HepG2 (cell line): ENCODE results near the gene ZNF157. TPM values are rescaled to one million over a fixed set of nuclear protein-coding genes. Genes with fewer than 3 reads are reported as not detected.

Experiments
- ATAC-seq: fragments of 200-7000 bp; cut with Tn5 transposase; 3 replicates; pipeline ENCODE4 v1.9.1; 2020; ENCODE audit warnings: mild to moderate bottlenecking, moderate library complexity
- BruUV-seq: library from RNA; stranded (reverse); fragments of 400-500 nt; replicated peaks from 2 replicates; lab custom pipeline; 2021; lab: Mats Ljungman, UMichigan
- CTCF ChIA-PET: fragments of 300-600 bp; formaldehyde crosslinking; extraction: SDS; loops from one replicate; lab custom pipeline; 2021; ENCODE audit warnings: low total read pairs, inconsistent platforms, low intra/inter-chr PET ratio; lab: Yijun Ruan, JAX
- POLR2A ChIA-PET: fragments of 350-600 bp; sonication (Branson Sonifier 250); formaldehyde crosslinking; loops from one replicate; lab custom pipeline; 2020; ENCODE audit warnings: antibody characterized with exemption, inconsistent platforms; lab: Yijun Ruan, JAX
- DNase-seq: peaks from one replicate; pipeline ENCODE4 v3.0.0-alpha.2; 2015; ENCODE audit warnings: low spot score
- FAIRE-seq: peaks from 3 replicates; lab custom pipeline; 2011; peaks lifted over from hg19 to GRCh38; lab: Jason Lieb, UNC
- H2AFZ ChIP-seq: one replicate; pipeline ENCODE4 v1.6.1; 2011; ENCODE audit warnings: low read length, inconsistent platforms
- H3K27ac ChIP-seq: fragments of 300-600 bp; 3 replicates; pipeline ENCODE4 v1.8.0; 2011; ENCODE audit warnings: mixed run types, mild to moderate bottlenecking, mixed read lengths, low read length, inconsistent platforms; ENCODE audit not compliant: insufficient read depth; ENCODE audit errors: extremely low read length
- H3K27me3 ChIP-seq, 2 experiments: fragments of 200-600 bp in 1 of 2; 2 replicates in 1 of 2; 3 replicates in 1 of 2; pipeline versions ENCODE4 v1.6.0 to v1.8.0; 2011; ENCODE audit warnings: low read length in 2 of 2, mild to moderate bottlenecking in 2 of 2, moderate library complexity in 2 of 2, inconsistent platforms in 1 of 2; ENCODE audit not compliant: insufficient read depth in 2 of 2, control insufficient read depth in 1 of 2
- H3K36me3 ChIP-seq, 2 experiments: fragments of 200-600 bp in 1 of 2; replicated peaks in 1 of 2; 2 replicates in 1 of 2; 3 replicates in 1 of 2; pipeline versions ENCODE4 v1.5.1 to v1.8.0; 2011; ENCODE audit warnings: low read length in 2 of 2, inconsistent platforms in 1 of 2; ENCODE audit not compliant: insufficient read depth in 2 of 2, control insufficient read depth in 1 of 2
- H3K4me1 ChIP-seq: 2 replicates; pipeline ENCODE4 v1.5.1; 2012; ENCODE audit warnings: low read length, inconsistent platforms; ENCODE audit not compliant: insufficient read depth
- H3K4me2 ChIP-seq: 2 replicates; pipeline ENCODE4 v1.6.0; 2011; ENCODE audit warnings: low read depth, low read length, inconsistent platforms
- H3K4me3 ChIP-seq, 3 experiments: fragments of 200-600 bp in 1 of 3; sonication (generic), shearing (Covaris generic) in 1 of 3; replicated peaks in 1 of 3; 2 replicates each; pipeline ENCODE4 v1.5.1; 2011 to 2016; ENCODE audit warnings: low read length in 3 of 3, inconsistent platforms in 2 of 3, low read depth in 2 of 3, mild to moderate bottlenecking in 2 of 3, control low read depth in 1 of 3, mixed read lengths in 1 of 3; ENCODE audit not compliant: insufficient read depth in 1 of 3
- H3K79me2 ChIP-seq: one replicate; pipeline ENCODE4 v1.6.1; 2011; ENCODE audit warnings: low read length, inconsistent platforms; ENCODE audit not compliant: insufficient read depth
- H3K9ac ChIP-seq: 2 replicates; pipeline ENCODE4 v1.6.0; 2011; ENCODE audit warnings: mild to moderate bottlenecking, low read depth, low read length, inconsistent platforms; ENCODE audit not compliant: insufficient read depth
- H3K9me3 ChIP-seq: 2 replicates; pipeline ENCODE4 v1.5.1; 2012; ENCODE audit warnings: mild to moderate bottlenecking, low read length
- H4K20me1 ChIP-seq: 2 replicates; pipeline ENCODE4 v1.6.0; 2011; ENCODE audit warnings: inconsistent platforms, mild to moderate bottlenecking, low read length, moderate library complexity; ENCODE audit not compliant: insufficient read depth
- CHCHD3 ChIP-seq: sonication (generic); formaldehyde crosslinking; IDR thresholded peaks from 2 replicates; pipeline ENCODE4 v1.8.0; 2022; ENCODE audit warnings: mild to moderate bottlenecking, missing genetic modification reagents, moderate library complexity
- DDIT3 ChIP-seq: sonication (generic); formaldehyde crosslinking; IDR thresholded peaks from 2 replicates; pipeline ENCODE4 v1.4.0; 2020; ENCODE audit warnings: mild to moderate bottlenecking, missing genetic modification reagents
- EED ChIP-seq: sonication (generic); formaldehyde crosslinking; IDR thresholded peaks from 2 replicates; pipeline ENCODE4 v1.5.0; 2020; ENCODE audit warnings: mild to moderate bottlenecking, missing genetic modification reagents
- KLF6 ChIP-seq: IDR thresholded peaks from 2 replicates; pipeline ENCODE4 v1.8.0; 2016; ENCODE audit warnings: missing biosample characterization, missing genetic modification reagents
- MED13 ChIP-seq: sonication (generic); formaldehyde crosslinking; IDR thresholded peaks from 2 replicates; pipeline ENCODE4 v1.5.0; 2020; ENCODE audit warnings: missing genetic modification reagents
- NR2F1 ChIP-seq, 2 experiments: fragments of 450-650 bp in 1 of 2; formaldehyde crosslinking in 1 of 2; IDR thresholded peaks; 2 replicates each; pipeline versions ENCODE4 v1.5.0 to v1.6.1; 2016 to 2020; ENCODE audit warnings: mild to moderate bottlenecking in 1 of 2, missing compliant biosample characterization in 1 of 2, missing genetic modification reagents in 1 of 2, moderate library complexity in 1 of 2
- ZNF329 ChIP-seq: sonication (generic); formaldehyde crosslinking; IDR thresholded peaks from 2 replicates; pipeline ENCODE4 v1.9.0; 2021; ENCODE audit warnings: low read depth, mild to moderate bottlenecking, missing genetic modification reagents
- ZXDC ChIP-seq: sonication (generic); formaldehyde crosslinking; IDR thresholded peaks from 2 replicates; pipeline ENCODE4 v1.5.0; 2020; ENCODE audit warnings: mild to moderate bottlenecking, missing genetic modification reagents
- WGBS: methylation state at CpG from one replicate; pipeline ENCODE4 v1.1.6; 2017; ENCODE audit warnings: low lambda C conversion rate; 5-methylcytosine and 5-hydroxymethylcytosine counted together
- in situ Hi-C: cut with HindIII; loops from 2 replicates; pipeline ENCODE4 v1.10.0; 2017; ENCODE audit warnings: low pct_unique_long_range_greater_than_20kb; ENCODE audit not compliant: extremely low pct_ligation_motif_present
- intact Hi-C: fragments of 100-400 bp; cut with micrococcal nuclease; formaldehyde crosslinking; loops from one replicate; pipeline ENCODE4 v1.10.0; 2022; ENCODE audit not compliant: unreplicated experiment
- polyA plus RNA-seq, 8 experiments: library from polyadenylated mRNA; depleted of rRNA in 3 of 8; stranded (reverse) in 7 of 8; unstranded in 1 of 8; fragments of >200 nt; fragmentation: Illumina TruSeq in 4 of 8; extraction: Trizol in 4 of 8; gene quantifications; 2 replicates each; pipeline versions ENCODE4 v1.2.1 to v1.2.3, GENCODE V29; 2011 to 2016; ENCODE audit warnings: low read depth in 4 of 8, missing spikeins in 1 of 8, mixed read lengths in 1 of 8; ENCODE audit not compliant: insufficient read depth in 1 of 8
- total RNA-seq, 5 experiments: library from RNA; depleted of rRNA; stranded (reverse); fragments of >200 nt; fragmentation: Illumina TruSeq; extraction: Trizol; gene quantifications; 2 replicates each; pipeline ENCODE4 v1.2.3, GENCODE V29; 2016; ENCODE audit warnings: low read depth in 1 of 5

The ZNF157 gene
- total and polyA plus RNA-seq, 2 of the 13 experiments (the other 11 are each of a cell fraction or from before 2014, with no cell fraction given) = not detected

GRCh38 chrX:47422444-47422843 is 52.1 kb downstream of the ZNF157 start:
- Histone ChIP-seq H3K4me2 (no peak overlapping the region), H3K27me3 (no peaks in the 10 kb centered on the region), H3K9me3 (no peaks in the 10 kb centered on the region), H3K79me2 (no peaks in the 10 kb centered on the region), H3K4me1 (no peaks in the 10 kb centered on the region), H4K20me1 (no peaks in the 10 kb centered on the region), H3K36me3 (no peaks in the 10 kb centered on the region), H3K9ac (no peak overlapping the region), H2AFZ (no peak overlapping the region), H3K4me3 (no peak overlapping the region), H3K27ac (no peak overlapping the region)
- no TSS peak for BruUV-seq
- ATAC-seq (no peak), FAIRE-seq (no peak), DNase-seq (no peak)
- POLR2A ChIA-PET = no interaction called here
- WGBS = 0% methylated on average over 2 of the region's 2 CpGs
- intact Hi-C loops = no loop called here
- CTCF ChIA-PET = no interaction called here
- no peak for TF ChIP-seq NR2F1 (CRISPR knock-in tag; IDR thresholded peaks at IDR 0.05)
- TF ChIP-seq KLF6 (CRISPR knock-in tag) = no peak
- no peak for TF ChIP-seq DDIT3 (CRISPR knock-in tag)
- no peak for TF ChIP-seq EED
- no peak for TF ChIP-seq CHCHD3 (CRISPR knock-in tag)
- no peak for TF ChIP-seq ZXDC (CRISPR knock-in tag)
- TF ChIP-seq ZNF329 (CRISPR knock-in tag) = no peak
- no peak for TF ChIP-seq MED13
- in situ Hi-C loops = no loop called here
